NCI-H1694 (cell line): ENCODE measurements around the gene EHMT1.
"Not testable (repeated sequence)": the region's sequence is repeated elsewhere in the genome, so short reads cannot be mapped to it uniquely, and the experiment has no call there.

ENCODE experiments used
- DNase-seq: peaks from one replicate; lab custom pipeline; 2025; lab: John Stamatoyannopoulos, UW

The EHMT1 gene

GRCh38 chr9:137809726-137810450, 191.1 kb downstream of the EHMT1 start:
- DNase-seq = not testable (repeated sequence)

GRCh38 chr9:137811283-137811870, 192.6 kb downstream of the EHMT1 start:
- DNase-seq = no peak

- DNase-seq = no peak
Measured at GRCh38 chr9:137812356-137813023, 193.7 kb downstream of the EHMT1 start.

- DNase-seq = no peak
Measured at GRCh38 chr9:137813167-137813566, 194.4 kb downstream of the EHMT1 start.

GRCh38 chr9:137813651-137814415, 195.0 kb downstream of the EHMT1 start:
- no peak for DNase-seq

- DNase-seq = no peak
Measured at GRCh38 chr9:137814436-137814835, 195.6 kb downstream of the EHMT1 start.

- DNase-seq = no peak
Measured at GRCh38 chr9:137814841-137815240, 196.0 kb downstream of the EHMT1 start.

- no peak for DNase-seq
Measured at GRCh38 chr9:137815256-137816255, 196.8 kb downstream of the EHMT1 start.

GRCh38 chr9:137816531-137817235, 197.9 kb downstream of the EHMT1 start:
- DNase-seq = no peak

- no peak for DNase-seq
Measured at GRCh38 chr9:137817236-137818200, 198.7 kb downstream of the EHMT1 start.

- DNase-seq = no peak
Measured at GRCh38 chr9:137818286-137818685, 199.5 kb downstream of the EHMT1 start.

- no peak for DNase-seq
Measured at GRCh38 chr9:137820161-137820855, 201.5 kb downstream of the EHMT1 start.

GRCh38 chr9:137823986-137824771, 205.4 kb downstream of the EHMT1 start:
- no peak for DNase-seq

- no peak for DNase-seq
Measured at GRCh38 chr9:137825324-137825989, 206.7 kb downstream of the EHMT1 start.

- DNase-seq = no peak
Measured at GRCh38 chr9:137827908-137828526, 209.2 kb downstream of the EHMT1 start.

GRCh38 chr9:137828527-137829259, 209.9 kb downstream of the EHMT1 start:
- DNase-seq = no peak
